H1 (cell line): ENCODE measurements around the gene VPS13C. TPM values are rescaled to one million over a fixed set of nuclear protein-coding genes. Genes with fewer than 3 reads are reported as not detected.

Experiments
- CTCF ChIA-PET: fragments of 300-600 bp; sonication (Branson Sonifier 250); formaldehyde crosslinking; loops from one replicate; lab custom pipeline; 2021; ENCODE audit not compliant: partially characterized antibody; lab: Charles Lee
- POLR2A ChIA-PET: fragments of 300-600 bp; sonication (Branson Sonifier 250); formaldehyde crosslinking; loops from one replicate; lab custom pipeline; 2021; ENCODE audit warnings: inconsistent platforms; ENCODE audit not compliant: partially characterized antibody; lab: Charles Lee
- DNase-seq, 2 experiments: peaks; one replicate each; pipeline versions ENCODE4 v3.0.0 to v3.0.0-alpha.2; 2010 to 2022; ENCODE audit warnings: low spot score in 2 of 2, low read depth in 1 of 2, mixed read lengths in 1 of 2
- FAIRE-seq: peaks from 2 replicates; lab custom pipeline; 2011; peaks lifted over from hg19 to GRCh38; lab: Jason Lieb, UNC
- H2AFZ ChIP-seq: 2 replicates; pipeline ENCODE4 v1.8.1; 2012; ENCODE audit warnings: low read length, inconsistent platforms
- H2AK5ac ChIP-seq: 2 replicates; pipeline ENCODE4 v1.6.1; 2013; ENCODE audit warnings: low read depth, low read length
- H2BK120ac ChIP-seq: replicated peaks from 2 replicates; pipeline ENCODE3; 2013; ENCODE audit warnings: low read depth, low read length, inconsistent platforms
- H2BK12ac ChIP-seq: 2 replicates; pipeline ENCODE4 v1.6.1; 2013; ENCODE audit warnings: low read depth, low read length
- H2BK15ac ChIP-seq: 2 replicates; pipeline ENCODE4 v1.6.1; 2013; ENCODE audit warnings: low read length
- H2BK20ac ChIP-seq: 2 replicates; pipeline ENCODE4 v1.6.1; 2013; ENCODE audit warnings: low read length
- H2BK5ac ChIP-seq: 2 replicates; pipeline ENCODE4 v1.6.1; 2013; ENCODE audit warnings: low read depth, low read length
- H3K14ac ChIP-seq: 2 replicates; pipeline ENCODE4 v1.6.1; 2013; ENCODE audit warnings: inconsistent platforms; ENCODE audit not compliant: insufficient read length
- H3K18ac ChIP-seq: 2 replicates; pipeline ENCODE4 v1.6.1; 2013; ENCODE audit warnings: low read length; ENCODE audit errors: extremely low read depth
- H3K23ac ChIP-seq: 2 replicates; pipeline ENCODE4 v1.6.1; 2013; ENCODE audit warnings: inconsistent platforms; ENCODE audit not compliant: insufficient read length
- H3K23me2 ChIP-seq: 2 replicates; pipeline ENCODE4 v1.6.1; 2013; ENCODE audit warnings: low read depth, low read length
- H3K27ac ChIP-seq: 2 replicates; pipeline ENCODE4 v1.6.1; 2011; ENCODE audit warnings: low read depth, low read length, inconsistent platforms
- H3K27me3 ChIP-seq, 4 experiments: replicated peaks in 1 of 4; 1 replicate in 1 of 4; 2 replicates in 3 of 4; pipeline versions ENCODE4 v1.6.1 to v1.8.1; 2011 to 2013; ENCODE audit warnings: low read length in 3 of 4, mild to moderate bottlenecking in 3 of 4, inconsistent platforms in 2 of 4, mixed read lengths in 2 of 4, moderate library complexity in 1 of 4; ENCODE audit not compliant: control insufficient read depth in 3 of 4, insufficient read depth in 3 of 4; ENCODE audit errors: extremely low read depth in 1 of 4
- H3K36me3 ChIP-seq, 4 experiments: 2 replicates each; pipeline versions ENCODE4 v1.6.1 to v1.8.1; 2011 to 2013; ENCODE audit warnings: mild to moderate bottlenecking in 4 of 4, low read length in 3 of 4, moderate library complexity in 2 of 4, control low read depth in 1 of 4, inconsistent platforms in 1 of 4; ENCODE audit not compliant: insufficient read depth in 4 of 4, control insufficient read depth in 2 of 4
- H3K4ac ChIP-seq: replicated peaks from 2 replicates; pipeline ENCODE3; 2013; ENCODE audit warnings: low read length, low read depth, mixed read lengths, inconsistent platforms; ENCODE audit not compliant: insufficient read length
- H3K4me1 ChIP-seq, 4 experiments: replicated peaks in 1 of 4; 1 replicate in 1 of 4; 2 replicates in 3 of 4; pipeline versions ENCODE4 v1.6.1 to v1.8.1; 2011 to 2013; ENCODE audit warnings: low read length in 3 of 4, inconsistent platforms in 2 of 4, mixed read lengths in 1 of 4; ENCODE audit not compliant: insufficient read depth in 4 of 4, control insufficient read depth in 3 of 4
- H3K4me2 ChIP-seq, 2 experiments: 2 replicates each; pipeline versions ENCODE4 v1.6.1 to v1.8.1; 2011 to 2013; ENCODE audit warnings: low read depth in 2 of 2, low read length in 2 of 2, control low read depth in 1 of 2, inconsistent platforms in 1 of 2, mild to moderate bottlenecking in 1 of 2; ENCODE audit not compliant: insufficient read depth in 1 of 2
- H3K4me3 ChIP-seq, 4 experiments: fragments of 200-600, 300-600 bp in 1 of 4; sonication (generic), shearing (Covaris generic), sonication (Bioruptor Twin) in 1 of 4; 2 replicates each; pipeline versions ENCODE4 v1.5.1 to v1.8.1; 2011 to 2016; ENCODE audit warnings: low read length in 4 of 4, low read depth in 3 of 4, control low read depth in 2 of 4, inconsistent platforms in 2 of 4, mild to moderate bottlenecking in 2 of 4, mixed read lengths in 1 of 4, moderate library complexity in 1 of 4; ENCODE audit not compliant: insufficient read depth in 2 of 4; ENCODE audit errors: extremely low read depth in 1 of 4
- H3K56ac ChIP-seq: replicated peaks from 2 replicates; pipeline ENCODE3; 2013; ENCODE audit warnings: low read depth, mild to moderate bottlenecking, mixed read lengths, low read length, inconsistent platforms; ENCODE audit not compliant: insufficient read length
- H3K79me1 ChIP-seq: 2 replicates; pipeline ENCODE4 v1.6.1; 2013; ENCODE audit warnings: low read depth, low read length, control low read depth
- H3K79me2 ChIP-seq, 2 experiments: 2 replicates each; pipeline versions ENCODE4 v1.6.1 to v1.8.1; 2012 to 2013; ENCODE audit warnings: low read length in 2 of 2, mild to moderate bottlenecking in 2 of 2, inconsistent platforms in 1 of 2; ENCODE audit not compliant: insufficient read depth in 2 of 2, control insufficient read depth in 1 of 2
- H3K9ac ChIP-seq, 4 experiments: replicated peaks in 1 of 4; 1 replicate in 1 of 4; 2 replicates in 3 of 4; pipeline versions ENCODE4 v1.6.1 to v1.8.1; 2011 to 2013; ENCODE audit warnings: low read depth in 3 of 4, low read length in 3 of 4, control low read depth in 2 of 4, mild to moderate bottlenecking in 2 of 4, moderate library complexity in 2 of 4, inconsistent platforms in 1 of 4; ENCODE audit errors: extremely low read depth in 1 of 4
- H3K9me3 ChIP-seq, 2 experiments: 2 replicates each; pipeline versions ENCODE4 v1.6.1 to v1.8.1; 2012 to 2013; ENCODE audit warnings: mild to moderate bottlenecking in 2 of 2, moderate library complexity in 2 of 2, control low read depth in 1 of 2, inconsistent platforms in 1 of 2, low read depth in 1 of 2, low read length in 1 of 2, mixed read lengths in 1 of 2; ENCODE audit not compliant: insufficient read depth in 2 of 2
- H4K20me1 ChIP-seq, 2 experiments: replicated peaks in 1 of 2; 2 replicates each; pipeline versions ENCODE3 to v1.8.1; 2011 to 2013; ENCODE audit warnings: inconsistent platforms in 2 of 2, low read length in 2 of 2, mild to moderate bottlenecking in 1 of 2; ENCODE audit not compliant: insufficient read depth in 2 of 2, control insufficient read depth in 1 of 2
- H4K5ac ChIP-seq: 2 replicates; pipeline ENCODE4 v1.6.1; 2013; ENCODE audit warnings: low read length, low read depth, mixed read lengths, inconsistent platforms; ENCODE audit not compliant: insufficient read length
- H4K8ac ChIP-seq: 2 replicates; pipeline ENCODE4 v1.8.0; 2013; ENCODE audit warnings: mild to moderate bottlenecking, moderate library complexity, low read length, inconsistent platforms; ENCODE audit not compliant: insufficient read depth; ENCODE audit errors: extremely low read depth
- H4K91ac ChIP-seq: replicated peaks from 2 replicates; pipeline ENCODE3; 2013; ENCODE audit warnings: low read length, mixed read lengths, inconsistent platforms; ENCODE audit not compliant: insufficient read length
- ASH2L ChIP-seq: fragments of 200-600, 300-600 bp; sonication (generic); IDR thresholded peaks from one replicate; pipeline ENCODE4 v1.7.1; 2017; ENCODE audit warnings: low read length
- CBX8 ChIP-seq: fragments of 300-800, 300-1000 bp; sonication (generic); IDR thresholded peaks from 2 replicates; pipeline ENCODE4 v1.7.1; 2016; ENCODE audit warnings: low read depth, low read length, borderline replicate concordance
- EP300 ChIP-seq, 2 experiments: IDR thresholded peaks; 1 replicate in 1 of 2; 2 replicates in 1 of 2; pipeline ENCODE4 v1.6.1; 2011 to 2012; ENCODE audit warnings: low read depth in 2 of 2, low read length in 2 of 2, mild to moderate bottlenecking in 2 of 2, borderline replicate concordance in 1 of 2, inconsistent platforms in 1 of 2, moderate library complexity in 1 of 2
- EZH2 ChIP-seq: fragments of 200-600 bp; sonication (generic); IDR thresholded peaks from 2 replicates; pipeline ENCODE4 v1.7.1; 2012; ENCODE audit warnings: low read depth, mild to moderate bottlenecking, moderate library complexity, low read length, inconsistent platforms; ENCODE audit not compliant: severe bottlenecking
- FOSL1 ChIP-seq: IDR thresholded peaks from 2 replicates; pipeline ENCODE4 v1.6.1; 2011; ENCODE audit warnings: mild to moderate bottlenecking, low read depth, low read length, moderate library complexity; ENCODE audit not compliant: insufficient read depth
- HDAC6 ChIP-seq: IDR thresholded peaks from one replicate; pipeline ENCODE4 v1.7.1; 2012; ENCODE audit warnings: low read depth, mild to moderate bottlenecking, inconsistent platforms, low read length, moderate library complexity
- JUN ChIP-seq: IDR thresholded peaks from 2 replicates; pipeline ENCODE4 v1.6.1; 2011; ENCODE audit warnings: low read depth, mild to moderate bottlenecking, improper control_type of control experiment, low read length
- SIX5 ChIP-seq: IDR thresholded peaks from 2 replicates; pipeline ENCODE4 v1.6.1; 2011; ENCODE audit warnings: mild to moderate bottlenecking, low read depth, low read length
- TBP ChIP-seq: IDR thresholded peaks from 2 replicates; pipeline ENCODE4 v1.6.1; 2011; ENCODE audit warnings: low read depth, low read length, improper control_type of control experiment
- WGBS, 2 experiments: shearing (Covaris generic) in 1 of 2; methylation state at CpG; one replicate each; pipeline versions ENCODE4 v1.1.6 to v1.1.7; 2013 to 2015; ENCODE audit warnings: low lambda C conversion rate in 2 of 2, mixed read lengths in 2 of 2, inconsistent platforms in 1 of 2, low coverage in 1 of 2, missing lambda C conversion rate in 1 of 2; ENCODE audit not compliant: insufficient replicate concordance in 2 of 2, insufficient coverage in 1 of 2, insufficient read length in 1 of 2; ENCODE audit errors: extremely low coverage in 1 of 2, missing lambda C conversion rate in 1 of 2; 5-methylcytosine and 5-hydroxymethylcytosine counted together
- polyA plus RNA-seq, 7 experiments: library from polyadenylated mRNA; depleted of rRNA in 3 of 7; stranded (reverse) in 5 of 7; unstranded in 2 of 7; fragments of >200 nt in 5 of 7; fragments of 200-250 nt in 2 of 7; gene quantifications; 1 replicate in 5 of 7; 2 replicates in 1 of 7; 4 replicates in 1 of 7; pipeline versions ENCODE4 v1.2.1 to v1.2.3, GENCODE V29; 2011 to 2013; ENCODE audit warnings: missing spikeins in 2 of 7, mixed read lengths in 2 of 7
- total RNA-seq: library from RNA; stranded (reverse); fragmentation: NEBNext Ultra II Directional; extraction: Animal tissue kit (Norgen Biotek cat#: 25700); gene quantifications from 2 replicates; pipeline ENCODE4 v1.2.1, GENCODE V29; 2021
- TF ChIP-seq, protein P1 (sequence below), 3 experiments: IDR thresholded peaks; 1 replicate in 2 of 3; 2 replicates in 1 of 3; pipeline versions ENCODE4 v1.5.1 to v1.6.1; 2011; ENCODE audit warnings: low read length in 3 of 3, mild to moderate bottlenecking in 3 of 3, inconsistent platforms in 2 of 3, low read depth in 1 of 3, moderate library complexity in 1 of 3; ENCODE audit not compliant: insufficient read depth in 1 of 3; ENCODE audit errors: control extremely low read depth in 1 of 3

The VPS13C gene
- total and polyA plus RNA-seq, 2 of the 8 experiments (the other 6 are each of a cell fraction or from before 2014, with no cell fraction given): 4.8 to 18.8 TPM

DNA sequence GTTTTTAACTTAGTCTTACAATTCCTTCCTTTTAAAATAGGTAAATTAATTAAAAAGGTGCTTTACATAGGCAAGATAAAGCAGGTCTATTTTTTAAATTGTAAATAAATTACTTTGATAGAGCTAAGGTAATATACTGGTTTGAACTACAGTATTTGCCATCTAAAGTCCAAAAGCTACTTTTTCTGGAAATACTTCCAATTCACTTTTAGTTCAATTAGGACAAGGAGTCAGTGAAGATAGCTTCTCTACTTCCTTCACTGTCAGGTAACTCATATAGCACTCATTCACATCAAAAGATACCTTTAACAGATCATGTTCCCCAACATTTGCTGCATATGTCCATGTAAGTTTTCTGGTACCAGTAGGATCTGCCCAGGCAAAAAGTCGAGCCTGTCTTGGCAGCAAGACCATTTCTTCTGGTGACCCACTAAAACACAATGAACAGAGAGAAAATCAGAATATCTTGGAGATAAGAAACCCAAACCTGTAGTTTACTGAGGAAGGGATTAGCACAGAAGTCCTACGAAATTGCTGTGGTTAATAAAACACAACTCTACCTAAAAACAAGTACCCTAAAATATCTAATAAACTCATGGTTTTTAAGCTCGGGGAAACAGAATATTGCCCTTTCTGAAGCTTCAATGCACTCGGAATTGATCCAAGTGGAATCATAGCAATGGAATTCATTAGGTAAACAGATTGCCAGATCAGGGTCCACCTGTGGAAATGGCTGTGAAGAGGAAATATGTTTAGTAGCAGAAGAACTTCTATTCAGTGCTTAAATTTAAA lies 153.1 kb downstream of the VPS13C start:
- no peak overlapping the region for H3K56ac ChIP-seq
- H2BK20ac ChIP-seq: no peak overlapping the region
- FAIRE-seq (no peak), DNase-seq (no peak)
- H3K79me1 ChIP-seq: no peaks in the 10 kb centered on the region
- no peak overlapping the region for H4K8ac ChIP-seq
- no peaks in the 10 kb centered on the region for H3K27me3 ChIP-seq
- no peak overlapping the region for H2BK5ac ChIP-seq
- no peak overlapping the region for H3K4me3 ChIP-seq
- ChIA-PET POLR2A (no interaction called here), CTCF (interaction anchor here (1.5 kb wide), 1 partner anchor 35 kb away, joined by 4 read pairs; no protein-coding TSS in a partner anchor)
- H2BK12ac ChIP-seq: no peak overlapping the region
- no peaks in the 10 kb centered on the region for H3K9me3 ChIP-seq
- no peak overlapping the region for H2AK5ac ChIP-seq
- no peak overlapping the region for H2BK120ac ChIP-seq
- H2BK15ac ChIP-seq: no peak overlapping the region
- no peaks in the 10 kb centered on the region for H3K23me2 ChIP-seq
- no peaks in the 10 kb centered on the region for H3K4me1 ChIP-seq
- H3K9ac ChIP-seq: no peak overlapping the region
- no peak overlapping the region for H3K23ac ChIP-seq
- WGBS, 2 experiments: 88% methylated on average over 4 of the region's 4 CpGs; no CpG with 5 or more reads in 1 of the 2 experiments
- H3K79me2 ChIP-seq: no peaks in the 10 kb centered on the region
- H3K27ac ChIP-seq: no peak overlapping the region
- H4K91ac ChIP-seq: no peak overlapping the region
- no peak overlapping the region for H2AFZ ChIP-seq
- no peak overlapping the region for H3K18ac ChIP-seq
- H3K4ac ChIP-seq: no peak overlapping the region
- no peak overlapping the region for H3K4me2 ChIP-seq
- no peak overlapping the region for H3K14ac ChIP-seq
- H4K5ac ChIP-seq: no peak overlapping the region
- no peaks in the 10 kb centered on the region for H3K36me3 ChIP-seq
- no peaks in the 10 kb centered on the region for H4K20me1 ChIP-seq
- TF ChIP-seq ASH2L (no peak), CBX8 (no peak), FOSL1 (no peak), SIX5 (no peak), HDAC6 (no peak), EZH2 (no peak), JUN (no peak), TBP (no peak), EP300 (IDR thresholded peaks at IDR 0.05; ENCODE audit: borderline replicate concordance in 1 of 2, low read depth in 2 of 2, low read length in 2 of 2) (no peak)
- TF ChIP-seq, protein P1, sequence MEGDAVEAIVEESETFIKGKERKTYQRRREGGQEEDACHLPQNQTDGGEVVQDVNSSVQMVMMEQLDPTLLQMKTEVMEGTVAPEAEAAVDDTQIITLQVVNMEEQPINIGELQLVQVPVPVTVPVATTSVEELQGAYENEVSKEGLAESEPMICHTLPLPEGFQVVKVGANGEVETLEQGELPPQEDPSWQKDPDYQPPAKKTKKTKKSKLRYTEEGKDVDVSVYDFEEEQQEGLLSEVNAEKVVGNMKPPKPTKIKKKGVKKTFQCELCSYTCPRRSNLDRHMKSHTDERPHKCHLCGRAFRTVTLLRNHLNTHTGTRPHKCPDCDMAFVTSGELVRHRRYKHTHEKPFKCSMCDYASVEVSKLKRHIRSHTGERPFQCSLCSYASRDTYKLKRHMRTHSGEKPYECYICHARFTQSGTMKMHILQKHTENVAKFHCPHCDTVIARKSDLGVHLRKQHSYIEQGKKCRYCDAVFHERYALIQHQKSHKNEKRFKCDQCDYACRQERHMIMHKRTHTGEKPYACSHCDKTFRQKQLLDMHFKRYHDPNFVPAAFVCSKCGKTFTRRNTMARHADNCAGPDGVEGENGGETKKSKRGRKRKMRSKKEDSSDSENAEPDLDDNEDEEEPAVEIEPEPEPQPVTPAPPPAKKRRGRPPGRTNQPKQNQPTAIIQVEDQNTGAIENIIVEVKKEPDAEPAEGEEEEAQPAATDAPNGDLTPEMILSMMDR (IDR thresholded peaks at IDR 0.05; ENCODE audit: control extremely low read depth in 1 of 3, insufficient read depth in 1 of 3, low read depth in 1 of 3, low read length in 3 of 3): no peak
